IPS-18a (cell line): ENCODE results near the gene LYPD6.
"Not testable (repeated sequence)": the region's sequence is repeated elsewhere in the genome, so short reads cannot be mapped to it uniquely, and the experiment has no call there.

Source experiments
- H3K27ac ChIP-seq: one replicate; pipeline ENCODE4 v1.5.1; 2013; ENCODE audit warnings: low read length
- H3K27me3 ChIP-seq: one replicate; pipeline ENCODE4 v1.6.1; 2013; ENCODE audit warnings: mild to moderate bottlenecking, low read length; ENCODE audit not compliant: control insufficient read depth, insufficient read depth
- H3K36me3 ChIP-seq: one replicate; pipeline ENCODE4 v1.6.1; 2013; ENCODE audit warnings: low read depth, low read length; ENCODE audit not compliant: control insufficient read depth
- H3K4me1 ChIP-seq: one replicate; pipeline ENCODE4 v1.6.1; 2013; ENCODE audit warnings: low read depth, low read length; ENCODE audit not compliant: control insufficient read depth
- H3K4me3 ChIP-seq: one replicate; pipeline ENCODE4 v1.5.1; 2013; ENCODE audit warnings: low read length
- H3K9ac ChIP-seq: one replicate; pipeline ENCODE4 v1.6.1; 2013; ENCODE audit warnings: mild to moderate bottlenecking, low read length, moderate library complexity
- H3K9me3 ChIP-seq: one replicate; pipeline ENCODE4 v1.6.1; 2013; ENCODE audit warnings: low read depth, low read length; ENCODE audit not compliant: control insufficient read depth

LYPD6 gene

DNA sequence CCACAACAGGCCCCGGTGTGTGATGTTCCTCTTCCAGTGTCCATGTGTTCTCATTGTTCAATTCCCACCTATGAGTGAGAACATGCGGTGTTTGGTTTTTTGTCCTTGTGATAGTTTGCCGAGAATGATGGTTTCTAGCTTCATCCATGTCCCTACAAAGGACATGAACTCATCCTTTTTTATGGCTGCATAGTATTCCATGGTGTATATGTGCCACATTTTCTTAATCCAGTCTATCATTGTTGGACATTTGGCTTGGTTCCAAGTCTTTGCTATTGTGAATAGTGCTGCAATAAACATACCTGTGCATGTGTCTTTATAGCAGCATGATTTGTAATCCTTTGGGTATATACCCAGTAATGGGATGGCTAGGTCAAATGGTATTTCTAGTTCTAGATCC lies 11.8 kb upstream of the LYPD6 start:
- not testable (repeated sequence) for H3K4me3 ChIP-seq, H3K9ac ChIP-seq, H3K9me3 ChIP-seq, H3K27me3 ChIP-seq, H3K36me3 ChIP-seq, H3K27ac ChIP-seq
- H3K4me1 ChIP-seq: peaks cover 23% of the 10 kb centered on the region

DNA sequence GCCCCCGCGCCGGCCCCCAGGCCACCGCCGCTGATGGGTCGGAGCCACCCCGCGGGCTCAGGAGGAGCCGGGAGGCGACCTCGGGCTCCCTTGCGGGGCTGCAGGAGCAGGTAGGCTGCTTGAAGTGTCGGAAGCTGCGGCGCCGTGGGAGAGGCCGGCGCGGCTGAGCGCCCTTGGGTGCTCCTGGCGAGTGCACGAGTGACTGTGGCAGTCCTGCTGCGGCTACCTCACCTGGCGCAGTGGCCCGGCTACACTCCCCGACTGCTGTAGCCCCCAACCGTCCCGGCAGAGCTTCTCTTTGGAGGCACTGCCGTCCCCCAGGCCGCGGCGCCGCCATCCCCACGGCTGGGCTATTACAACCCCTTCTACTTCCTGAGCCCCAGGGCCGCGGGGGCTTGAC lies 10.0 kb upstream of the LYPD6 start:
- no peaks in the 10 kb centered on the region for H3K9me3 ChIP-seq
- no peak overlapping the region for H3K4me3 ChIP-seq
- H3K4me1 ChIP-seq: peaks cover 5% of the 10 kb centered on the region
- no peak overlapping the region for H3K9ac ChIP-seq
- H3K27me3 ChIP-seq: no peaks in the 10 kb centered on the region
- H3K27ac ChIP-seq: no peak overlapping the region
- no peaks in the 10 kb centered on the region for H3K36me3 ChIP-seq

DNA sequence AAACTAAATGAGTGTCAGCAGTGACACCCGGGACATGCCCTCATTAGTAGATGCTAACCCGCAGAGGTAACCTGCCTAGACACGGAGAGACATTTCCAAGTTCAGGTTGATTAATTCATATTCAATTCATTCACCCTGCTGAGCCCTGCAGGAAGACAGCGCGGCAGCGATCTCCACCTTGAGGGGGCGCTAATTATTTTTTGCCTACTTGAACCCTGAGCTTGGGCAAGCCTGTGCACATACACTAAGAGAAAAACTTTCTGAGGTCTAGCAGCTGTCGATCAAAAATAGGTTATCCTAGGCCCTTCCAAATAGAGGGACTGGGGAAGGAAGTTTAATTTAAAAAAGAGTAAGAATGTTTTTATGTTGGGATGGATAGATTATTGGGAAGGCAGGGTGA lies 1.3 kb upstream of the LYPD6 start:
- peaks cover 13% of the 10 kb centered on the region for H3K4me1 ChIP-seq
- peak overlapping the region; percentile 86 for H3K4me3 ChIP-seq
- H3K36me3 ChIP-seq: no peaks in the 10 kb centered on the region
- H3K9me3 ChIP-seq: no peaks in the 10 kb centered on the region
- H3K27me3 ChIP-seq: peaks cover 22% of the 10 kb centered on the region
- no peak overlapping the region for H3K9ac ChIP-seq
- no peak overlapping the region for H3K27ac ChIP-seq

DNA sequence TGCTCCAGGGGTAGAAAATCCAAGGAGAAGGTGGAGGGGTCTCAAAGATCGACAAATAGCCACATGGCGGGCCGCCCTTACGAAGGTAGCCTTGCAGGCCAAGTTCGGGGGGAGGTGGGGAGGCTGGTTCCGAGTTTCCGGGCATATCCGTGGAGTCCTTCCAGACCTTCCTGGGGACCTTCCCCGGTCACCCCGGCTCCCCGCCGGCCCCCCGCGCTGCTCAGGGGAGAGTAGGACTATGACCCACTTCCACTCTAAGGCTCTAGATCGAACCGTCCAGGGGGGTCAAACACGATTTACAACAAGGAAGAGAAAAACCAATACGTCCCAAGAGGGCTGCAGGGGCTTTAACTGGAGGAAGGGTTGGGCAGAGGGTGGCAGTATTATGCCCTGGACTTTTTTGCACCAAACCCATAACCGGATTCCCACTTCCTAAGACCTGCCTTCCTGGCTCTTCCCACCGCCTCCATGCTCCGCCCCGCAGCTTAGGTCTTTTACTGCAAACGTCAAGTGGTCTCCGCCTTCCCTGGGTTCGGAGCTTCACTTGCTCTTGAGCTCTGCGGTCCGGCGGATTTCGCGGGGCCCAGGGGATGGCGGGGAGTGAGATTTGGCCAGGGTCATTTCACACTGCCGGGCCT lies 779 bp upstream of the LYPD6 start:
- no peaks in the 10 kb centered on the region for H3K9me3 ChIP-seq
- peaks cover 13% of the 10 kb centered on the region for H3K4me1 ChIP-seq
- H3K4me3 ChIP-seq: peak overlapping the region; percentile 86
- peak overlapping the region; percentile 39 for H3K9ac ChIP-seq
- peak overlapping the region; percentile 37 for H3K27ac ChIP-seq
- H3K36me3 ChIP-seq: no peaks in the 10 kb centered on the region
- peaks cover 22% of the 10 kb centered on the region for H3K27me3 ChIP-seq

DNA sequence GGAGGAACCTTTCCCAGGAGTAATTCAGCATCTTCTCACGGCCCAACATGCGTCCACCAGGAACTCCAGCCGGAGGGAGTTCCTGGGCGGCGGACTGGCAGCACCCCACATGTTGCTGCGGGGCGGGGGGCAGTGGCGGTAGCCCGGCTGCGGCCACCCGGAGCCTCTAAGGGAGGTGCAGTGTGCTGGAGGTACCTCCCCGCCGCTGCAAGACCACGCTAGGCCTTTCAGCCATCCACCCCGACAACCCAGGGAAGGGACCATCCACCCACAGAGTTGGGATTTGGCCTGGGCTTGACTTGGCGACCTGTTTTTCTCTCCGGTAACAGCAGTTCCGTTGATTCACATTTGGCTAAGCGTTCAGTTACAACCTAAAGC lies 625 bp downstream of the LYPD6 start:
- no peak overlapping the region for H3K27ac ChIP-seq
- no peaks in the 10 kb centered on the region for H3K9me3 ChIP-seq
- H3K36me3 ChIP-seq: no peaks in the 10 kb centered on the region
- peak overlapping the region; percentile 95 for H3K4me3 ChIP-seq
- peaks cover 22% of the 10 kb centered on the region for H3K27me3 ChIP-seq
- H3K4me1 ChIP-seq: peaks cover 13% of the 10 kb centered on the region
- peak overlapping the region; percentile 58 for H3K9ac ChIP-seq

DNA sequence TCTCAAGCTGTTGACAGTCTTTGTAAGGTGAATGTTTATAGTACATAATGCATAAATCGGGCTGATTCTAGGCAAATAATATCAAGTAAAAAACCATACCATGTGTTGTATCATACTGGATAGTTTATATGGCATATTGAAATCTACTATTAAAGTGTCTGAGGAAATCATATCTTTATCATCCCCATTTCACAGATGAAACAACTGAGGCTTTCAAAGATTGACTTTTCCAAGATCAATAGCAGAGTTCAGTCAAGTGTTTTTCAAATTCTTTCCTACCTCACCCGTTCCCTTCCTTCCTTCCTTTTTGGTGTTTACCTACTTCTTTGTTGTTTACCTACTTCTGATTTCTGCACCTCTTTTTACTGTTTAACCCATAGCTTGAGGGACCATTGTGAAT lies 2.0 kb downstream of the LYPD6 start:
- no peaks in the 10 kb centered on the region for H3K36me3 ChIP-seq
- H3K9me3 ChIP-seq: no peaks in the 10 kb centered on the region
- peaks cover 22% of the 10 kb centered on the region for H3K27me3 ChIP-seq
- no peak overlapping the region for H3K9ac ChIP-seq
- H3K4me1 ChIP-seq: peaks cover 13% of the 10 kb centered on the region
- H3K27ac ChIP-seq: no peak overlapping the region
- no peak overlapping the region for H3K4me3 ChIP-seq

DNA sequence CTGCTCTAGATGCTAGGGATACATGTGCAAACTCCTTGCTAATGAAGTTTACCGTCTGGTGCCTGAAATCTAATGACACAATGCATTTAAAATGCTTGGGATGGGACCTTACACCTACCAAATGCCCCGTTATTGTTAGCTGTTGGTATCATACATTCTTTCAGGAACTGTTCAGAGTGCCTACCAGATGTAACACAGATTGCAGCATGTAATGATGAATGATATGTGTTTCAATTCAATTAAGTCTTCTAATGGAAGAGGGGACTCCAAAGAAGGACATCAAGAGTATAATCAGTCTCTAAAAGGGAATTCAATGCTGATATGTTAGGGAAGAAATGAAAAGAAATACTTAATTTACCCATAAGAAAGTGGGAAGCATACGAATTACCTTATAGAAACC lies 3.2 kb downstream of the LYPD6 start:
- Histone ChIP-seq H3K9ac (no peak overlapping the region), H3K9me3 (no peaks in the 10 kb centered on the region), H3K36me3 (no peaks in the 10 kb centered on the region), H3K4me3 (no peak overlapping the region), H3K27ac (no peak overlapping the region), H3K27me3 (peaks cover 21% of the 10 kb centered on the region), H3K4me1 (peaks cover 13% of the 10 kb centered on the region)

DNA sequence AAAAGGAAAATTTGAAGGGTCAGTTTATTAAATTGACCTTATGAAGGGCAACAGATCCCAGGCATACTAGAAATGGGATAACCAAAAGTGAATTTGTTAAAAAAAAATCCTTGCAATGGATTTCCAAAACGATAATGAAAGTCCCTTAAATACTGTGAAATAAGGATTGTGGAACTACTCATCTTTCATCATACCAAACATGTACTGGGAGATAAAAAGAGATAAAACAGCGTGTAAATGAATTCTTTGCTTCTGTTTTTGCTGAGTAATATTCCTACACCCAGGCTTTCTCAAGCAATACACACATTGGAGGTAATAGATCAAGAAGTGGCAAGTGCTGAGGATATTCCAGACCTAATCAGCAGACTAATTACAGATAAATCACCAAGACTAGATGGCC lies 3.8 kb downstream of the LYPD6 start:
- Histone ChIP-seq H3K9ac (no peak overlapping the region), H3K27me3 (peaks cover 17% of the 10 kb centered on the region), H3K4me3 (no peak overlapping the region), H3K27ac (no peak overlapping the region), H3K4me1 (peaks cover 12% of the 10 kb centered on the region), H3K9me3 (no peaks in the 10 kb centered on the region), H3K36me3 (no peaks in the 10 kb centered on the region)

DNA sequence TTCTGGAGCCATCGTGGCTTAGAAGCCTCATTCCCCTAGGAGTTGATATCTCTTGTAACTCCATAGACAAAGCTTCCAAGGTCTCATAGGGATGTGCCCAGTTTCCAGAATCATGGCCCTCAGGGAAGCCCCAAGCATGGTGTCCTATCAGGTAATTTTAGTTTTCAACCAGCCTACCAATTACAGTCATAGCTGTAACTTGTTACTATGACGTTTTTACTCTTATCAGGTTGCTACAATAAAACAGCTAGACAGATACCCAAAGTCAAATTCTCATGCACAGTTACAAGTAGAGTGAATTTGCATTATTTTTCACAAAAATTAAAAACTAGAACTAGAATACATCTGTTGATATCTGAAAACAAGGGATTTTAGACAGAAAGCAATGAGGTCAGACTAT lies 8.9 kb downstream of the LYPD6 start:
- H3K27me3 ChIP-seq: no peaks in the 10 kb centered on the region
- H3K27ac ChIP-seq: no peak overlapping the region
- H3K9me3 ChIP-seq: no peaks in the 10 kb centered on the region
- H3K9ac ChIP-seq: no peak overlapping the region
- no peak overlapping the region for H3K4me3 ChIP-seq
- no peaks in the 10 kb centered on the region for H3K36me3 ChIP-seq
- H3K4me1 ChIP-seq: no peaks in the 10 kb centered on the region

DNA sequence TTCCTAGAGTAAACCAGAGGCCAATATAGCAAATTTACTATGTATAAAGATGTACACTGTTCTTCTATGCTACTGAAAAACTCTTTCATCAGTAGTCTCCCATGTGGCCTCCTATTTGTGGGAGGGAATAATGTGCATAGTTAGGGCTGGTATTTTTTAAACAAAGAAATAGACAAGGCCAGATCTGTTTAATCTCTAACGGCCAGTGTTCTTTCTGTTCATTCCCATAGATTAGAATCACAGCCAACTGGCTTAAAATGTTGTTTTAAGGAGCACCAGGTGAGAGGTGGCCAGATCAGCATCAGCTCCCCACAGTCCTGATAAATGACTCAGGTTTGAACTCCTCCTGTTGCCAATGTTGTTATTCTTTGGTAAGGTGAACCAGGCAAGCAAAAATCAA lies 12.1 kb downstream of the LYPD6 start:
- H3K27me3 ChIP-seq: no peaks in the 10 kb centered on the region
- H3K27ac ChIP-seq: no peak overlapping the region
- no peak overlapping the region for H3K4me3 ChIP-seq
- no peak overlapping the region for H3K9ac ChIP-seq
- no peaks in the 10 kb centered on the region for H3K9me3 ChIP-seq
- H3K4me1 ChIP-seq: no peaks in the 10 kb centered on the region
- no peaks in the 10 kb centered on the region for H3K36me3 ChIP-seq

DNA sequence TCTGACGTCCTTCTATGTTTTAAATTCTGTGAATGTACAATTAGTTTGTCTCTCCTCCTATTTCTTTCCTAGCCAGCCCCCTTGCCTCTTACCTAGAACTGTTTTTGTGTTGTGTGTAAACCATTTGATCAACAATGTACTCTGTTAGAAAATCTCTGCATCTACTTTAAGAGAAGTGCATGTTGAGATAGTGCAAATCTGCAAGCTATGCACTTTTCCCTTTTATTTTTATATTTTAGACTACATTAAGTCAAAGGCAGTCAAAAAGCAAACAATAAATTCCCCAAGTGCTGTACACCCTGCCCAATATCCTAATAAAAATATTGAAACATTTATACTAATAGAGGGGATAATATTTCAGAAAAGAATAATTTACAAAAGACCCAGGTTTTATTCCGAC lies 13.7 kb downstream of the LYPD6 start:
- no peak overlapping the region for H3K27ac ChIP-seq
- H3K4me1 ChIP-seq: no peaks in the 10 kb centered on the region
- no peak overlapping the region for H3K9ac ChIP-seq
- H3K4me3 ChIP-seq: no peak overlapping the region
- H3K27me3 ChIP-seq: no peaks in the 10 kb centered on the region
- no peaks in the 10 kb centered on the region for H3K36me3 ChIP-seq
- no peaks in the 10 kb centered on the region for H3K9me3 ChIP-seq

DNA sequence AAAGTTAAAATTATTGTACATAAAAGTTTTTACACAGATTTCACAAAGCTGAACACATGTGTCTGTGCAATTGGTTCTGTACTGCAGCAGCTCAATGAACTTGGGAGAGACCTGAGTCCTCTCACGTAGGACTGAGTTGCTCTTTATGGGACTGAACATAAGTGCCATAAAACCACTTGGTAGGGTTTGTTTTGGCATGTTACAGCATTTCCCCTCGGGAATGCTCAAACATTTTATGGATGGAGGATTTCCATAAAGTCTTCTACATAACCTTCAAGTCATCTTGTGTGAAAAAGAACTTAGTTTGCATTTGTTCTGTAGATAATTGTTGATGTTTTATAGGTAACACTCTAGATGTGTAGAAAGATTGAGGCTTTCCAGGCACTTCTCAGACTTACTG lies 15.9 kb downstream of the LYPD6 start:
- Histone ChIP-seq H3K27me3 (no peaks in the 10 kb centered on the region), H3K4me3 (no peak overlapping the region), H3K9me3 (no peaks in the 10 kb centered on the region), H3K27ac (no peak overlapping the region), H3K4me1 (no peaks in the 10 kb centered on the region), H3K9ac (no peak overlapping the region), H3K36me3 (no peaks in the 10 kb centered on the region)
